KOPT-K1 (cell line): ENCODE results near the gene RHBDD1.

Source experiments
- H3K27ac ChIP-seq: fragments of 200-600 bp; sonication (generic); 2 replicates; pipeline ENCODE4 v1.5.1; 2016; ENCODE audit warnings: antibody characterized with exemption, mild to moderate bottlenecking, low read depth, low read length; ENCODE audit not compliant: poor library complexity, severe bottlenecking
- H3K36me3 ChIP-seq: fragments of 200-600 bp; sonication (generic); 2 replicates; pipeline ENCODE4 v1.5.1; 2017; ENCODE audit warnings: antibody characterized with exemption, mild to moderate bottlenecking, low read length, moderate library complexity; ENCODE audit not compliant: insufficient read depth
- H3K9me3 ChIP-seq: fragments of 200-600 bp; sonication (generic); 2 replicates; pipeline ENCODE4 v1.5.1; 2017; ENCODE audit warnings: antibody characterized with exemption, low read length, mild to moderate bottlenecking; ENCODE audit not compliant: insufficient read depth, poor library complexity, severe bottlenecking

RHBDD1 gene

GRCh38 chr2:226882606-226883005, 46.8 kb downstream of the RHBDD1 start:
- Histone ChIP-seq H3K27ac (no peak overlapping the region), H3K9me3 (peaks cover 4% of the 10 kb centered on the region), H3K36me3 (no peaks in the 10 kb centered on the region; the same call in 1 of the 2 replicates)

GRCh38 chr2:226883296-226883795, 47.5 kb downstream of the RHBDD1 start:
- H3K27ac ChIP-seq = no peak overlapping the region
- peaks cover 4% of the 10 kb centered on the region for H3K9me3 ChIP-seq
- H3K36me3 ChIP-seq = no peaks in the 10 kb centered on the region; the same call in 1 of the 2 replicates

- Histone ChIP-seq H3K9me3 (peaks cover 4% of the 10 kb centered on the region), H3K36me3 (no peaks in the 10 kb centered on the region; the same call in 1 of the 2 replicates), H3K27ac (no peak overlapping the region)
Observed at GRCh38 chr2:226884166-226884565, 48.3 kb downstream of the RHBDD1 start.

- Histone ChIP-seq H3K36me3 (no peaks in the 10 kb centered on the region), H3K9me3 (peaks cover 4% of the 10 kb centered on the region), H3K27ac (no peak overlapping the region)
Observed at GRCh38 chr2:226885769-226886435, 50.0 kb downstream of the RHBDD1 start.

- no peaks in the 10 kb centered on the region for H3K9me3 ChIP-seq
- no peak overlapping the region for H3K27ac ChIP-seq
- H3K36me3 ChIP-seq = no peaks in the 10 kb centered on the region
Observed at GRCh38 chr2:226887940-226888339, 52.1 kb downstream of the RHBDD1 start.

- no peak overlapping the region for H3K27ac ChIP-seq
- H3K9me3 ChIP-seq = no peaks in the 10 kb centered on the region
Observed at GRCh38 chr2:226888378-226888965, 52.6 kb downstream of the RHBDD1 start.

GRCh38 chr2:226888971-226889370, 53.1 kb downstream of the RHBDD1 start:
- Histone ChIP-seq H3K27ac (no peak overlapping the region), H3K36me3 (no peaks in the 10 kb centered on the region), H3K9me3 (no peaks in the 10 kb centered on the region)

More at GRCh38 chr2:226888378-226888965, 52.6 kb downstream of the RHBDD1 start:
- H3K36me3 ChIP-seq = no peaks in the 10 kb centered on the region

- no peaks in the 10 kb centered on the region for H3K9me3 ChIP-seq
- no peaks in the 10 kb centered on the region for H3K36me3 ChIP-seq
- H3K27ac ChIP-seq = no peak overlapping the region
Observed at GRCh38 chr2:226890286-226890685, 54.4 kb downstream of the RHBDD1 start.

- peaks cover 8% of the 10 kb centered on the region for H3K36me3 ChIP-seq
- H3K9me3 ChIP-seq = no peaks in the 10 kb centered on the region
- H3K27ac ChIP-seq = no peak overlapping the region
Observed at GRCh38 chr2:226891780-226892590, 56.1 kb downstream of the RHBDD1 start.

GRCh38 chr2:226892729-226893128, 56.9 kb downstream of the RHBDD1 start:
- no peak overlapping the region for H3K27ac ChIP-seq
- peaks cover 11% of the 10 kb centered on the region for H3K36me3 ChIP-seq
- H3K9me3 ChIP-seq = no peaks in the 10 kb centered on the region

GRCh38 chr2:226893216-226893615, 57.4 kb downstream of the RHBDD1 start:
- Histone ChIP-seq H3K27ac (no peak overlapping the region), H3K9me3 (no peaks in the 10 kb centered on the region)

GRCh38 chr2:226894752-226895151, 58.9 kb downstream of the RHBDD1 start:
- no peaks in the 10 kb centered on the region for H3K9me3 ChIP-seq
- no peak overlapping the region for H3K27ac ChIP-seq
- peaks cover 11% of the 10 kb centered on the region for H3K36me3 ChIP-seq

More at GRCh38 chr2:226893216-226893615, 57.4 kb downstream of the RHBDD1 start:
- peaks cover 11% of the 10 kb centered on the region for H3K36me3 ChIP-seq

GRCh38 chr2:226895579-226895978, 59.7 kb downstream of the RHBDD1 start:
- H3K9me3 ChIP-seq = no peaks in the 10 kb centered on the region
- H3K27ac ChIP-seq = no peak overlapping the region
- H3K36me3 ChIP-seq = peaks cover 11% of the 10 kb centered on the region

GRCh38 chr2:226898121-226898520, 62.3 kb downstream of the RHBDD1 start:
- Histone ChIP-seq H3K36me3 (peaks cover 11% of the 10 kb centered on the region), H3K27ac (no peak overlapping the region), H3K9me3 (no peaks in the 10 kb centered on the region)

- Histone ChIP-seq H3K9me3 (no peaks in the 10 kb centered on the region), H3K36me3 (peaks cover 11% of the 10 kb centered on the region), H3K27ac (no peak overlapping the region)
Observed at GRCh38 chr2:226898897-226899296, 63.0 kb downstream of the RHBDD1 start.
